GM18505 (cell line): ENCODE data around the gene CDKN2AIPNL.

Experiments
- ATAC-seq: cut with Tn5 transposase; IDR thresholded peaks from one replicate; pipeline ENCODE4 v1.9.1; 2021; ENCODE audit not compliant: unreplicated experiment
- POLR2A ChIP-seq: IDR thresholded peaks from 4 replicates; pipeline ENCODE4 v1.6.1; 2011; ENCODE audit warnings: borderline replicate concordance; ENCODE audit not compliant: insufficient read depth, insufficient read length; ENCODE audit errors: extremely low read depth

The CDKN2AIPNL gene

GRCh38 chr5:134411546-134412266 lies at the start of gene CDKN2AIPNL:
Gene CDKN2AIPNL (minus strand): TSS chr5:134411881. CDS start chr5:134411854, 27 bp downstream.
- peak; percentile 95 for ATAC-seq
- peak; percentile 88 for TF ChIP-seq POLR2A

GRCh38 chr5:134460551-134460950 lies 48.9 kb upstream of the CDKN2AIPNL start:
- no peak for ATAC-seq
- TF ChIP-seq POLR2A: no peak

- no peak for TF ChIP-seq POLR2A
- ATAC-seq: no peak
Observed at GRCh38 chr5:134459491-134459890, 47.8 kb upstream of the CDKN2AIPNL start.

GRCh38 chr5:134459010-134459403 lies 47.3 kb upstream of the CDKN2AIPNL start:
- TF ChIP-seq POLR2A: no peak
- ATAC-seq: no peak

- ATAC-seq: no peak
- TF ChIP-seq POLR2A: no peak
Observed at GRCh38 chr5:134458234-134459009, 46.7 kb upstream of the CDKN2AIPNL start.

GRCh38 chr5:134457801-134458200 lies 46.1 kb upstream of the CDKN2AIPNL start:
- no peak for ATAC-seq
- no peak for TF ChIP-seq POLR2A

- TF ChIP-seq POLR2A: no peak
- no peak for ATAC-seq
Observed at GRCh38 chr5:134456825-134457224, 45.1 kb upstream of the CDKN2AIPNL start.

- no peak for TF ChIP-seq POLR2A
- ATAC-seq: no peak
Observed at GRCh38 chr5:134455466-134455865, 43.8 kb upstream of the CDKN2AIPNL start.

GRCh38 chr5:134453016-134453415 lies 41.3 kb upstream of the CDKN2AIPNL start:
- ATAC-seq: no peak

GRCh38 chr5:134451936-134452505 lies 40.3 kb upstream of the CDKN2AIPNL start:
- TF ChIP-seq POLR2A: no peak
- no peak for ATAC-seq

More at GRCh38 chr5:134453016-134453415, 41.3 kb upstream of the CDKN2AIPNL start:
- no peak for TF ChIP-seq POLR2A

GRCh38 chr5:134451225-134451935 lies 39.7 kb upstream of the CDKN2AIPNL start:
- no peak for TF ChIP-seq POLR2A
- no peak for ATAC-seq

- no peak for ATAC-seq
- TF ChIP-seq POLR2A: no peak
Observed at GRCh38 chr5:134450374-134450773, 38.7 kb upstream of the CDKN2AIPNL start.

GRCh38 chr5:134449167-134449566 lies 37.5 kb upstream of the CDKN2AIPNL start:
- no peak for ATAC-seq
- TF ChIP-seq POLR2A: no peak
